ENCODE data around the gene DFFB.

GRCh38 chr1:3820316-3820715, 37.0 kb upstream of the DFFB start:
- TF ChIP-seq TAF1 (IDR thresholded peaks at IDR 0.05; ENCODE audit: borderline replicate concordance, insufficient read depth, low read length), result no peak
- TF ChIP-seq POLR2AphosphoS5 (IDR thresholded peaks at IDR 0.05; ENCODE audit: low read depth, low read length), result no peak
